CD4-positive, alpha-beta T cell (primary cell): ENCODE results near the gene COA8. TPM values are rescaled to one million over a fixed set of nuclear protein-coding genes. Genes with fewer than 3 reads are reported as not detected.
A peak's percentile ranks its signal among the peaks of the same experiment; 100 is the strongest.

Experiments used
- ATAC-seq: fragments of 200-7000 bp; cut with Tn5 transposase; one replicate; pipeline ENCODE4 v1.10.0; 2022; ENCODE audit warnings: mild to moderate bottlenecking; ENCODE audit not compliant: poor library complexity
- CTCF ChIA-PET: fragments of 350-600 bp; sonication (Branson Sonifier 250); formaldehyde crosslinking; loops from one replicate; lab custom pipeline; 2021; ENCODE audit warnings: antibody characterized with exemption, inconsistent platforms; lab: Charles Lee
- POLR2A ChIA-PET: fragments of 350-600 bp; sonication (Branson Sonifier 250); formaldehyde crosslinking; loops from one replicate; lab custom pipeline; 2021; ENCODE audit warnings: antibody characterized with exemption, inconsistent platforms; lab: Charles Lee
- DNase-seq, 14 experiments: peaks; one replicate each; pipeline ENCODE4 v3.0.0-alpha.2; 2013 to 2020; ENCODE audit warnings: mixed read lengths in 2 of 14
- H3K27ac ChIP-seq, 2 donors: one replicate each; pipeline versions ENCODE4 v1.5.1 to v1.7.0; 2013; ENCODE audit warnings: low read length in 2 of 2, low read depth in 1 of 2, mild to moderate bottlenecking in 1 of 2
- H3K27me3 ChIP-seq, 2 experiments: 1 replicate in 1 of 2; 2 replicates in 1 of 2; pipeline versions ENCODE4 v1.6.1 to v1.7.0; 2013; ENCODE audit warnings: low read length in 2 of 2, control low read depth in 1 of 2, mild to moderate bottlenecking in 1 of 2, moderate library complexity in 1 of 2; ENCODE audit not compliant: insufficient read depth in 2 of 2, control insufficient read depth in 1 of 2
- H3K36me3 ChIP-seq: one replicate; pipeline ENCODE4 v1.6.1; 2013; ENCODE audit warnings: low read length, control low read depth; ENCODE audit not compliant: insufficient read depth
- H3K4me1 ChIP-seq: one replicate; pipeline ENCODE4 v1.6.1; 2013; ENCODE audit warnings: low read length, control low read depth; ENCODE audit not compliant: insufficient read depth
- H3K4me3 ChIP-seq: one replicate; pipeline ENCODE4 v1.5.1; 2013; ENCODE audit warnings: mild to moderate bottlenecking, low read length, moderate library complexity
- H3K9me3 ChIP-seq, 2 experiments: 1 replicate in 1 of 2; 2 replicates in 1 of 2; pipeline versions ENCODE4 v1.6.1 to v1.7.0; 2013; ENCODE audit warnings: low read length in 2 of 2, mild to moderate bottlenecking in 2 of 2, control low read depth in 1 of 2, moderate library complexity in 1 of 2; ENCODE audit not compliant: control insufficient read depth in 1 of 2, insufficient read depth in 1 of 2
- H3K27ac Mint-ChIP-seq: one replicate; pipeline ENCODE4 v1.8.0; 2020; ENCODE audit warnings: mixed read lengths
- H3K27me3 Mint-ChIP-seq: one replicate; pipeline ENCODE4 v1.8.0; 2021; ENCODE audit warnings: mixed read lengths
- H3K36me3 Mint-ChIP-seq: one replicate; pipeline ENCODE4 v1.8.0; 2021; ENCODE audit warnings: low read depth, mixed read lengths
- H3K4me1 Mint-ChIP-seq: one replicate; pipeline ENCODE4 v1.8.0; 2021; ENCODE audit warnings: low read depth, mixed read lengths
- H3K4me3 Mint-ChIP-seq: one replicate; pipeline ENCODE4 v1.8.0; 2020; ENCODE audit warnings: mild to moderate bottlenecking, mixed read lengths
- H3K9me3 Mint-ChIP-seq: one replicate; pipeline ENCODE4 v1.8.0; 2020; ENCODE audit warnings: mixed read lengths
- intact Hi-C, 2 experiments: fragments of 100-400 bp; cut with DNase I in 1 of 2; cut with micrococcal nuclease in 1 of 2; formaldehyde crosslinking; loops; one replicate each; pipeline versions ENCODE4 v1.15.1 to v1.9.0; 2023 to 2025; cut with DNase I, micrococcal nuclease
- total RNA-seq, 174 experiments: library from RNA in 2 of 174; stranded (reverse) in 2 of 174; gene quantifications; one replicate each; pipeline ENCODE4 v1.2.3 and lab custom pipeline; 2021 to 2026
- TF ChIP-seq, protein P1 (sequence below): fragments of 200-600 bp; IDR thresholded peaks from one replicate; pipeline ENCODE4 v1.8.0; 2022; ENCODE audit warnings: antibody characterized with exemption, mild to moderate bottlenecking

Gene COA8
- total RNA-seq, 2 experiments from 2014 or later: 9.1 to 10.7 TPM

DNA sequence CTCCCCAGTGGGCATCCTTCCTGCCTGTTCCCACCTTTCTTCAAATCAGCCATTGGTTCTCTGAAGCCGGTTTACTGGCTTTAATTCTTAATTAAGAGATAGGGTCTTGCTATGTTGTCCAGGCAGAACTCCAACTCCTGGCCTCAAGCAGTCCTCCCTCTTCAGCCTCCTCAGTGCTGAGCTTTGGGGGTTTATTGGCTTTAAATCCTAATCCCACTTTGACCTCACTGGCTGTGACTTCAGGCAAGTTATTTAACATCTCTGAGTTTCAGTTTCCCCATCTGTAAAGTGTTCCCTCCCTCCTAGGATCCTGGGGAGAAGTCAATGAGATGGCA, 35.9 kb upstream of the COA8 start:
- Mint-ChIP-seq H3K36me3 (peaks cover 8% of the 10 kb centered on the region), H3K9me3 (no peaks in the 10 kb centered on the region), H3K27me3 (peaks cover 9% of the 10 kb centered on the region), H3K27ac (peak overlapping the region; percentile 92), H3K4me1 (peaks cover 36% of the 10 kb centered on the region), H3K4me3 (peak overlapping the region; percentile 78)
- H3K4me3 ChIP-seq: no peak overlapping the region
- no peaks in the 10 kb centered on the region for H3K36me3 ChIP-seq
- ChIA-PET CTCF (interaction anchor here (1.0 to 1.2 kb wide), 2 partner anchors 9 to 27 kb away, joined by 3 read pairs; no protein-coding TSS in a partner anchor), POLR2A (interaction anchor here (1.1 kb wide), 1 partner anchor 36 kb away, joined by 3 read pairs; the partner anchor contains the start of genes BAG5 and COA8)
- ATAC-seq (no peak), DNase-seq (no peak)
- H3K9me3 ChIP-seq: peaks cover 0 to 9% of the 10 kb centered on the region in 2 experiments
- peaks cover 5 to 13% of the 10 kb centered on the region in 2 experiments for H3K27me3 ChIP-seq
- TF ChIP-seq, protein P1, sequence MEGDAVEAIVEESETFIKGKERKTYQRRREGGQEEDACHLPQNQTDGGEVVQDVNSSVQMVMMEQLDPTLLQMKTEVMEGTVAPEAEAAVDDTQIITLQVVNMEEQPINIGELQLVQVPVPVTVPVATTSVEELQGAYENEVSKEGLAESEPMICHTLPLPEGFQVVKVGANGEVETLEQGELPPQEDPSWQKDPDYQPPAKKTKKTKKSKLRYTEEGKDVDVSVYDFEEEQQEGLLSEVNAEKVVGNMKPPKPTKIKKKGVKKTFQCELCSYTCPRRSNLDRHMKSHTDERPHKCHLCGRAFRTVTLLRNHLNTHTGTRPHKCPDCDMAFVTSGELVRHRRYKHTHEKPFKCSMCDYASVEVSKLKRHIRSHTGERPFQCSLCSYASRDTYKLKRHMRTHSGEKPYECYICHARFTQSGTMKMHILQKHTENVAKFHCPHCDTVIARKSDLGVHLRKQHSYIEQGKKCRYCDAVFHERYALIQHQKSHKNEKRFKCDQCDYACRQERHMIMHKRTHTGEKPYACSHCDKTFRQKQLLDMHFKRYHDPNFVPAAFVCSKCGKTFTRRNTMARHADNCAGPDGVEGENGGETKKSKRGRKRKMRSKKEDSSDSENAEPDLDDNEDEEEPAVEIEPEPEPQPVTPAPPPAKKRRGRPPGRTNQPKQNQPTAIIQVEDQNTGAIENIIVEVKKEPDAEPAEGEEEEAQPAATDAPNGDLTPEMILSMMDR: no peak
- intact Hi-C loops: loop anchor here (5.0 kb wide), 2 partner anchors 35 to 100 kb away; partner anchors contain the start of genes BAG5 (in 1 of the 2), COA8 (in 1 of the 2) and KLC1 (in 1 of the 2)
- H3K27ac ChIP-seq: no peak overlapping the region
- peaks cover 57% of the 10 kb centered on the region for H3K4me1 ChIP-seq

DNA sequence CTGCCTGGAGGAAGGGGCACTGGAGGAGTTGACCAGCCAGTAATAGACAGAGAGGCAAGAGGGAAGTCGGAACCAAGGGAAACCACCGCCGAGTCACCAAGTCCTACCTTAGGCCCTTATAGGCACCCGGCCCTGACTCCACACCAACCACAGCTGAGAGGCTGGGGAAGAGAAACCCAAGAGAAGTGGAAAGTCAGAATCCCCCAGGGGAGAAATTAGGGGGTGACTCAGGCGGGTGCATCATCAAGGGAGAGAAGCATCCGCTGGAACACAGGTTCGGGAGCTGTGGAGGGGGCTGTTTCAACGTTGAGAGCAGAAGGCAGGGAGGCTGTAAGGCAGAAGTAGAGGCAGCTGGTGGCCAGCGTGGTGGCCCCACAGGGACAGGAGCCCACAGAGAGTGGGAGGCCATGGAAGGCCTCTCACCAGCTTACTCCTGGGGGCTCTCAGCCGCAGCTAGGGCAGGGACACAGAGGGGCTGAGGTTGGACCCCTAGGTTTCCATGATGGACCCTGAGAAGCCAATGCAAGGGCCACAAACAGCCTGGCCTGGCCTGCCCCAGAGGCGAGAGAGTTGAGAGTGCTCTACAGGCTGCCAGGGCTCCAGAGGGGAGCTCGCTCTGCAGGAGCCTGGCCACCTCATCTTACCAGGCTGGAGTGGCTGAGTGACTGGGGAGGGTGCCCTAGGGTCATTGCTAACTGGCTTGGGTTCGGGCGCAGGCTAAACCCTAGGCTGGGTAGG, 35.2 kb upstream of the COA8 start:
- TF ChIP-seq, protein P1: no peak
- DNase-seq: peak in 2 of 14 experiments; percentile 61 to 65
- Histone ChIP-seq H3K9me3 (peaks cover 0 to 9% of the 10 kb centered on the region in 2 experiments), H3K27ac (no peak overlapping the region), H3K27me3 (peaks cover 3 to 9% of the 10 kb centered on the region in 2 experiments), H3K36me3 (peaks cover 3% of the 10 kb centered on the region), H3K4me3 (no peak overlapping the region), H3K4me1 (peaks cover 52% of the 10 kb centered on the region)
- no peaks in the 10 kb centered on the region for H3K9me3 Mint-ChIP-seq
- H3K27me3 Mint-ChIP-seq: peaks cover 9% of the 10 kb centered on the region
- H3K4me3 Mint-ChIP-seq: peak overlapping the region; percentile 78
- POLR2A ChIA-PET: interaction anchor here (1.1 to 2.1 kb wide), 2 partner anchors 8 to 35 kb away, joined by 3 to 9 read pairs; partner anchors contain the start of genes BAG5 and COA8
- intact Hi-C loops: loop anchor here (2.0 to 5.0 kb wide), 3 partner anchors 35 to 143 kb away; partner anchors contain the start of genes BAG5 (in 1 of the 2), COA8 (in 1 of the 2), KLC1 (in 1 of the 2) and MARK3 (in 1 of the 2)
- peaks cover 8% of the 10 kb centered on the region for H3K36me3 Mint-ChIP-seq
- H3K27ac Mint-ChIP-seq: peak overlapping the region; percentile 92
- no peak for ATAC-seq
- peaks cover 36% of the 10 kb centered on the region for H3K4me1 Mint-ChIP-seq
- CTCF ChIA-PET: interaction anchor here (1.0 to 1.4 kb wide), 3 partner anchors 9 to 27 kb away, joined by 3 read pairs; no protein-coding TSS in a partner anchor

DNA sequence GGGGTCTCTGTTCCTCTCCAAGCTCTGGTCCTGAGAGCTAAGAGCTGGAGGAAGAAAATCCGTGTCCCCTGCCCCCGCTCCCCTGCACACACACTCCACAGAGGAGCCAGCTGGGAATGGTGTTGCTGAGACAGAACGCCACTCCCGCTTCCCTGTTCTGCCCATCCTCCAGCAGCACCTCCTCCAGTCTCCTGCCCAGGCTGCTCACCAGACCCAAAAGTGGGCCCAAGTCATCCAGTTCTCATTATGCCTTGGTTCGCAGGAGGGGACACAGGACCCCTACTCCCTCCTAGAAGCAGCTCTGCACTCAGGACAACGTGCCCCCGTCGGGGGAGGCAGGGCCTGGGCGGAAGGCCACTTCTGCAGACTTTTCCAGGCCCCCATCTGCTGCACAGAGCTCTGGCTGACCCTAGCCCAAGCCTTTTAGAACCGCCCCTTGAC, 34.6 kb upstream of the COA8 start:
- intact Hi-C loops: loop anchor here (2.0 to 5.0 kb wide), 3 partner anchors 34 to 143 kb away; partner anchors contain the start of genes BAG5 (in 1 of the 2), COA8 (in 1 of the 2), KLC1 (in 1 of the 2) and MARK3 (in 1 of the 2)
- peak overlapping the region; percentile 93 for H3K4me3 ChIP-seq
- Mint-ChIP-seq H3K4me1 (peaks cover 36% of the 10 kb centered on the region), H3K36me3 (peaks cover 8% of the 10 kb centered on the region), H3K4me3 (peak overlapping the region; percentile 95), H3K27me3 (peaks cover 9% of the 10 kb centered on the region), H3K27ac (peak overlapping the region; percentile 92), H3K9me3 (no peaks in the 10 kb centered on the region)
- ChIA-PET POLR2A (interaction anchor here (0.7 to 2.5 kb wide), 4 partner anchors 9 to 34 kb away, joined by 3 to 17 read pairs (median 6); partner anchors contain the start of genes BAG5 and COA8), CTCF (interaction anchor here (1.2 to 1.4 kb wide), 2 partner anchors 8 to 10 kb away, joined by 3 read pairs; no protein-coding TSS in a partner anchor)
- H3K4me1 ChIP-seq: peaks cover 47% of the 10 kb centered on the region
- peaks cover 4% of the 10 kb centered on the region for H3K36me3 ChIP-seq
- peaks cover 3 to 5% of the 10 kb centered on the region in 2 experiments for H3K27me3 ChIP-seq
- peak overlapping the region in 1 of 2 donors; percentile 77 for H3K27ac ChIP-seq
- H3K9me3 ChIP-seq: peaks cover 0 to 8% of the 10 kb centered on the region in 2 experiments
- DNase-seq: no peak
- TF ChIP-seq, protein P1: no peak
- ATAC-seq: no peak
